SH-SY5Y (cell line): Measurements from ENCODE around the gene CTRB2.

Experiments used
- GATA2 ChIP-seq: IDR thresholded peaks from 2 replicates; pipeline ENCODE4 v1.6.1; 2011; ENCODE audit warnings: mild to moderate bottlenecking, low read depth, low read length
- GATA3 ChIP-seq: IDR thresholded peaks from 2 replicates; pipeline ENCODE4 v1.6.1; 2011; ENCODE audit warnings: low read depth, mild to moderate bottlenecking, low read length, moderate library complexity

CTRB2 gene

GRCh38 chr16:75206749-75207451 lies at the start of gene CTRB2:
Gene CTRB2 (minus strand): TSS chr16:75207161. CDS start chr16:75207141, 20 bp downstream.
- TF ChIP-seq GATA2: no peak
- TF ChIP-seq GATA3: no peak

- TF ChIP-seq GATA2: no peak
- TF ChIP-seq GATA3: no peak
Measured at GRCh38 chr16:75256059-75256571, 49.2 kb upstream of the CTRB2 start.

- TF ChIP-seq GATA3 (no peak), GATA2 (no peak)
Measured at GRCh38 chr16:75254359-75254837, 47.4 kb upstream of the CTRB2 start.

GRCh38 chr16:75252946-75253911 lies 46.3 kb upstream of the CTRB2 start:
- no peak for TF ChIP-seq GATA3
- no peak for TF ChIP-seq GATA2

GRCh38 chr16:75252049-75252864 lies 45.3 kb upstream of the CTRB2 start:
- TF ChIP-seq GATA3: no peak

- TF ChIP-seq GATA2: no peak
- no peak for TF ChIP-seq GATA3
Measured at GRCh38 chr16:75251280-75252048, 44.5 kb upstream of the CTRB2 start, which contains the start of gene BCAR1. Gene BCAR1 (minus strand): TSS chr16:75251624. CDS start chr16:75251482, 142 bp downstream.

- TF ChIP-seq GATA2 (no peak), GATA3 (no peak)
Measured at GRCh38 chr16:75250809-75251279, 43.9 kb upstream of the CTRB2 start.

- no peak for TF ChIP-seq GATA2
- no peak for TF ChIP-seq GATA3
Measured at GRCh38 chr16:75250089-75250808, 43.3 kb upstream of the CTRB2 start.

- TF ChIP-seq GATA2 (no peak), GATA3 (no peak)
Measured at GRCh38 chr16:75249441-75249840, 42.5 kb upstream of the CTRB2 start.

- no peak for TF ChIP-seq GATA2
- no peak for TF ChIP-seq GATA3
Measured at GRCh38 chr16:75248536-75249380, 41.8 kb upstream of the CTRB2 start.

- TF ChIP-seq GATA3: no peak
- TF ChIP-seq GATA2: no peak
Measured at GRCh38 chr16:75248142-75248535, 41.2 kb upstream of the CTRB2 start.
